K562 (cell line): ENCODE results near the gene RRH. TPM values are rescaled to one million over a fixed set of nuclear protein-coding genes. Genes with fewer than 3 reads are reported as not detected.

Experiments
- CBX2 ChIP-seq: fragments of 200-600 bp; sonication (generic); IDR thresholded peaks from one replicate; pipeline ENCODE4 v1.6.1; 2012; ENCODE audit warnings: mild to moderate bottlenecking, low read length, inconsistent platforms; ENCODE audit not compliant: insufficient read depth, poor library complexity, severe bottlenecking
- FOXA1 ChIP-seq: fragments of 450-650 bp; IDR thresholded peaks from 2 replicates; pipeline ENCODE4 v1.6.1; 2016; ENCODE audit warnings: mild to moderate bottlenecking, borderline replicate concordance
- HINFP ChIP-seq: fragments of 450-650 bp; conservative IDR thresholded peaks from 2 replicates; pipeline ENCODE4 v1.6.1; 2016; ENCODE audit warnings: missing genetic modification characterization, low read depth, mild to moderate bottlenecking, control low read depth, missing compliant biosample characterization
- HIVEP1 ChIP-seq: fragments of 250-450 bp; sonication (Bioruptor Pico); IDR thresholded peaks from 2 replicates; pipeline ENCODE4 v1.4.0; 2020; ENCODE audit warnings: mild to moderate bottlenecking
- HOMEZ ChIP-seq: fragments of 250-450 bp; sonication (Bioruptor Pico); IDR thresholded peaks from 2 replicates; pipeline ENCODE4 v1.4.0; 2020; ENCODE audit warnings: mild to moderate bottlenecking, moderate library complexity
- KAT7 ChIP-seq: sonication (generic); formaldehyde crosslinking; IDR thresholded peaks from 2 replicates; pipeline ENCODE4 v1.8.0; 2022; ENCODE audit warnings: missing genetic modification reagents, mild to moderate bottlenecking, borderline replicate concordance
- NFE2L1 ChIP-seq: fragments of 450-650 bp; IDR thresholded peaks from 2 replicates; pipeline ENCODE4 v1.6.1; 2016; ENCODE audit warnings: missing genetic modification characterization, low read depth, mild to moderate bottlenecking, missing compliant biosample characterization, moderate library complexity, borderline replicate concordance
- NFXL1 ChIP-seq: fragments of 450-650 bp; formaldehyde crosslinking; IDR thresholded peaks from 2 replicates; pipeline ENCODE4 v1.4.0; 2021; ENCODE audit warnings: mild to moderate bottlenecking
- OTX1 ChIP-seq: fragments of 450-650 bp; formaldehyde crosslinking; IDR thresholded peaks from 2 replicates; pipeline ENCODE4 v1.4.0; 2022; ENCODE audit warnings: mild to moderate bottlenecking
- POLR2B ChIP-seq: fragments of 450-650 bp; IDR thresholded peaks from 2 replicates; pipeline ENCODE4 v1.6.1; 2018; ENCODE audit warnings: low read depth; ENCODE audit not compliant: partially characterized antibody
- POLR2H ChIP-seq: IDR thresholded peaks from 2 replicates; pipeline ENCODE4 v1.6.1; 2016; ENCODE audit warnings: missing genetic modification characterization, low read depth, mild to moderate bottlenecking, control low read depth, missing compliant biosample characterization, moderate library complexity
- SMAD4 ChIP-seq: fragments of 250-450 bp; sonication (Bioruptor Pico); conservative IDR thresholded peaks from 2 replicates; pipeline ENCODE4 v1.8.0; 2021; ENCODE audit warnings: inconsistent platforms, mild to moderate bottlenecking, moderate library complexity
- SNIP1 ChIP-seq: fragments of 450-650 bp; IDR thresholded peaks from 2 replicates; pipeline ENCODE4 v1.7.1; 2017; ENCODE audit warnings: low read depth, mild to moderate bottlenecking
- SP1 ChIP-seq: sonication (generic); formaldehyde crosslinking; IDR thresholded peaks from 2 replicates; pipeline ENCODE4 v1.8.1; 2022; ENCODE audit warnings: mild to moderate bottlenecking, missing genetic modification reagents
- TEAD2 ChIP-seq: fragments of 450-650 bp; IDR thresholded peaks from 2 replicates; pipeline ENCODE4 v1.6.1; 2016; ENCODE audit warnings: missing genetic modification characterization, control low read depth, missing compliant biosample characterization
- ZBTB7A ChIP-seq: IDR thresholded peaks from 2 replicates; pipeline ENCODE4 v1.6.1; 2011; ENCODE audit warnings: low read depth, mild to moderate bottlenecking, low read length, moderate library complexity, borderline replicate concordance; ENCODE audit not compliant: control insufficient read depth
- ZNF146 ChIP-seq: IDR thresholded peaks from one replicate; pipeline ENCODE4 v1.6.1; 2018; ENCODE audit warnings: missing compliant biosample characterization; ENCODE audit not compliant: unreplicated experiment
- ZNF408 ChIP-seq: fragments of 250-450 bp; sonication (Bioruptor Pico); IDR thresholded peaks from 2 replicates; pipeline ENCODE4 v1.4.0; 2020; ENCODE audit warnings: low read depth, mild to moderate bottlenecking, moderate library complexity
- ZZZ3 ChIP-seq: fragments of 450-650 bp; IDR thresholded peaks from 2 replicates; pipeline ENCODE4 v1.6.1; 2016; ENCODE audit warnings: antibody characterized with exemption, mild to moderate bottlenecking, moderate library complexity
- polyA plus RNA-seq, 8 experiments: library from polyadenylated mRNA; depleted of rRNA in 4 of 8; stranded (reverse) in 5 of 8; unstranded in 3 of 8; fragments of >200 nt; fragmentation: Nextera tagmentation in 2 of 8; fragmentation: Illumina TruSeq in 1 of 8; extraction: Ambion mirVana in 2 of 8; extraction: Trizol in 1 of 8; gene quantifications; 2 replicates each; pipeline versions ENCODE4 v1.2.1 to v1.2.3, GENCODE V29; 2011 to 2014; ENCODE audit warnings: inconsistent platforms in 1 of 8, missing spikeins in 1 of 8
- total RNA-seq, 7 experiments: library from RNA; depleted of rRNA in 6 of 7; stranded (reverse); fragments of >200 nt in 6 of 7; fragmentation: Illumina TruSeq in 2 of 7; extraction: Trizol in 2 of 7; gene quantifications; 2 replicates each; pipeline versions ENCODE4 v1.2.1 to v1.2.3, GENCODE V29; 2011 to 2021; ENCODE audit warnings: low replicate concordance in 1 of 7
- TF ChIP-seq, protein P1 (sequence below): sonication (generic); formaldehyde crosslinking; IDR thresholded peaks from 2 replicates; pipeline ENCODE4 v1.8.0; 2022; ENCODE audit warnings: mild to moderate bottlenecking, missing genetic modification reagents
- TF ChIP-seq, protein P2 (sequence below): IDR thresholded peaks from 3 replicates; pipeline ENCODE4 v1.6.1; 2011; ENCODE audit warnings: borderline replicate concordance, mild to moderate bottlenecking; ENCODE audit not compliant: insufficient read length, insufficient read depth
- TF ChIP-seq, protein P3 (sequence below): fragments of 450-650 bp; IDR thresholded peaks from one replicate; pipeline ENCODE4 v1.6.1; 2018; ENCODE audit warnings: mild to moderate bottlenecking, moderate library complexity; ENCODE audit not compliant: partially characterized antibody

Gene RRH
- total and polyA plus RNA-seq, 9 of the 15 experiments (the other 6 are each of a cell fraction or from before 2014, with no cell fraction given): 0.04 to 0.31 (median 0.12) TPM; not detected in 3

GRCh38 chr4:109873791-109874514, 46.2 kb downstream of the RRH start (continued):
- TF ChIP-seq HIVEP1 (CRISPR knock-in tag) (no peak), SNIP1 (no peak), ZNF408 (CRISPR knock-in tag) (no peak), ZZZ3 (no peak), ZNF146 (CRISPR knock-in tag) (no peak), NFE2L1 (tag) (no peak), ZBTB7A (no peak), OTX1 (CRISPR knock-in tag) (peak; percentile 45; the same call in 1 of the 2 replicates), TEAD2 (tag) (no peak), CBX2 (no peak), HINFP (tag) (no peak), SP1 (CRISPR knock-in tag) (no peak), POLR2B (no peak), HOMEZ (CRISPR knock-in tag) (no peak), NFXL1 (0 out of 2 replicates have a peak, but pooled peaks have one; percentile 35), POLR2H (peak; percentile 87), SMAD4 (peak; percentile 86), KAT7 (no peak), FOXA1 (no peak)
- TF ChIP-seq, protein P1, sequence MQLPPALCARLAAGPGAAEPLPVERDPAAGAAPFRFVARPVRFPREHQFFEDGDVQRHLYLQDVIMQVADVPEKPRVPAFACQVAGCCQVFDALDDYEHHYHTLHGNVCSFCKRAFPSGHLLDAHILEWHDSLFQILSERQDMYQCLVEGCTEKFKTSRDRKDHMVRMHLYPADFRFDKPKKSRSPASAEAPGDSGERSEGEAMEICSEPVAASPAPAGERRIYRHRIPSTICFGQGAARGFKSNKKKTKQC (CRISPR knock-in tag): no peak
- TF ChIP-seq, protein P2, sequence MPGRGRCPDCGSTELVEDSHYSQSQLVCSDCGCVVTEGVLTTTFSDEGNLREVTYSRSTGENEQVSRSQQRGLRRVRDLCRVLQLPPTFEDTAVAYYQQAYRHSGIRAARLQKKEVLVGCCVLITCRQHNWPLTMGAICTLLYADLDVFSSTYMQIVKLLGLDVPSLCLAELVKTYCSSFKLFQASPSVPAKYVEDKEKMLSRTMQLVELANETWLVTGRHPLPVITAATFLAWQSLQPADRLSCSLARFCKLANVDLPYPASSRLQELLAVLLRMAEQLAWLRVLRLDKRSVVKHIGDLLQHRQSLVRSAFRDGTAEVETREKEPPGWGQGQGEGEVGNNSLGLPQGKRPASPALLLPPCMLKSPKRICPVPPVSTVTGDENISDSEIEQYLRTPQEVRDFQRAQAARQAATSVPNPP: no peak
- TF ChIP-seq, protein P3, sequence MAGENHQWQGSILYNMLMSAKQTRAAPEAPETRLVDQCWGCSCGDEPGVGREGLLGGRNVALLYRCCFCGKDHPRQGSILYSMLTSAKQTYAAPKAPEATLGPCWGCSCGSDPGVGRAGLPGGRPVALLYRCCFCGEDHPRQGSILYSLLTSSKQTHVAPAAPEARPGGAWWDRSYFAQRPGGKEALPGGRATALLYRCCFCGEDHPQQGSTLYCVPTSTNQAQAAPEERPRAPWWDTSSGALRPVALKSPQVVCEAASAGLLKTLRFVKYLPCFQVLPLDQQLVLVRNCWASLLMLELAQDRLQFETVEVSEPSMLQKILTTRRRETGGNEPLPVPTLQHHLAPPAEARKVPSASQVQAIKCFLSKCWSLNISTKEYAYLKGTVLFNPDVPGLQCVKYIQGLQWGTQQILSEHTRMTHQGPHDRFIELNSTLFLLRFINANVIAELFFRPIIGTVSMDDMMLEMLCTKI: no peak
